ENCODE measurements around the gene TTC23L.

DNA sequence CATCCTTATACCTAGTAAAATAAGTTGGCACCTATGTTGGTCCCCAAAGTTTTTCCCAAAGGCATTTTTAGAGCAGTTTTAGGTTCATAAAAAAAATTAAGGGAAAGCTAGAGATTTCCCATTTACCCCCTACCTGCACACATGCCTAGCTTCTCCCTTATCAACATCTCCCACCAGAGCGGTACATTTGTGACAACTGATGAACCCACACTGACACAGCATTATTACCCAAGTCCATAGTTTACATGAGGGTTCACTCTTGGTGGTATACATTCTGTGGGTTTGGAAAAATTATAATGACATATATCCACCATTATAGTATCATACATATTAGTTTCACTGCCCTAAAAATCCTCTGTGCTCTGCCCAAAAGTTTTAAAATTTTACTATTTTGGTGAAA lies 64.3 kb downstream of the TTC23L start:
- TF ChIP-seq, protein P1, sequence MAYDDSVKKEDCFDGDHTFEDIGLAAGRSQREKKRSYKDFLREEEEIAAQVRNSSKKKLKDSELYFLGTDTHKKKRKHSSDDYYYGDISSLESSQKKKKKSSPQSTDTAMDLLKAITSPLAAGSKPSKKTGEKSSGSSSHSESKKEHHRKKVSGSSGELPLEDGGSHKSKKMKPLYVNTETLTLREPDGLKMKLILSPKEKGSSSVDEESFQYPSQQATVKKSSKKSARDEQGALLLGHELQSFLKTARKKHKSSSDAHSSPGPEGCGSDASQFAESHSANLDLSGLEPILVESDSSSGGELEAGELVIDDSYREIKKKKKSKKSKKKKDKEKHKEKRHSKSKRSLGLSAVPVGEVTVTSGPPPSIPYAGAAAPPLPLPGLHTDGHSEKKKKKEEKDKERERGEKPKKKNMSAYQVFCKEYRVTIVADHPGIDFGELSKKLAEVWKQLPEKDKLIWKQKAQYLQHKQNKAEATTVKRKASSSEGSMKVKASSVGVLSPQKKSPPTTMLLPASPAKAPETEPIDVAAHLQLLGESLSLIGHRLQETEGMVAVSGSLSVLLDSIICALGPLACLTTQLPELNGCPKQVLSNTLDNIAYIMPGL (CRISPR knock-in tag; IDR thresholded peaks at IDR 0.05; ENCODE audit: borderline replicate concordance) = no peak
- TF ChIP-seq, protein P2, sequence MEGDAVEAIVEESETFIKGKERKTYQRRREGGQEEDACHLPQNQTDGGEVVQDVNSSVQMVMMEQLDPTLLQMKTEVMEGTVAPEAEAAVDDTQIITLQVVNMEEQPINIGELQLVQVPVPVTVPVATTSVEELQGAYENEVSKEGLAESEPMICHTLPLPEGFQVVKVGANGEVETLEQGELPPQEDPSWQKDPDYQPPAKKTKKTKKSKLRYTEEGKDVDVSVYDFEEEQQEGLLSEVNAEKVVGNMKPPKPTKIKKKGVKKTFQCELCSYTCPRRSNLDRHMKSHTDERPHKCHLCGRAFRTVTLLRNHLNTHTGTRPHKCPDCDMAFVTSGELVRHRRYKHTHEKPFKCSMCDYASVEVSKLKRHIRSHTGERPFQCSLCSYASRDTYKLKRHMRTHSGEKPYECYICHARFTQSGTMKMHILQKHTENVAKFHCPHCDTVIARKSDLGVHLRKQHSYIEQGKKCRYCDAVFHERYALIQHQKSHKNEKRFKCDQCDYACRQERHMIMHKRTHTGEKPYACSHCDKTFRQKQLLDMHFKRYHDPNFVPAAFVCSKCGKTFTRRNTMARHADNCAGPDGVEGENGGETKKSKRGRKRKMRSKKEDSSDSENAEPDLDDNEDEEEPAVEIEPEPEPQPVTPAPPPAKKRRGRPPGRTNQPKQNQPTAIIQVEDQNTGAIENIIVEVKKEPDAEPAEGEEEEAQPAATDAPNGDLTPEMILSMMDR (IDR thresholded peaks at IDR 0.05) = no peak
- TF ChIP-seq, protein P3, sequence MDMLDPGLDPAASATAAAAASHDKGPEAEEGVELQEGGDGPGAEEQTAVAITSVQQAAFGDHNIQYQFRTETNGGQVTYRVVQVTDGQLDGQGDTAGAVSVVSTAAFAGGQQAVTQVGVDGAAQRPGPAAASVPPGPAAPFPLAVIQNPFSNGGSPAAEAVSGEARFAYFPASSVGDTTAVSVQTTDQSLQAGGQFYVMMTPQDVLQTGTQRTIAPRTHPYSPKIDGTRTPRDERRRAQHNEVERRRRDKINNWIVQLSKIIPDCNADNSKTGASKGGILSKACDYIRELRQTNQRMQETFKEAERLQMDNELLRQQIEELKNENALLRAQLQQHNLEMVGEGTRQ (IDR thresholded peaks at IDR 0.05) = no peak
- TF ChIP-seq, protein P4, sequence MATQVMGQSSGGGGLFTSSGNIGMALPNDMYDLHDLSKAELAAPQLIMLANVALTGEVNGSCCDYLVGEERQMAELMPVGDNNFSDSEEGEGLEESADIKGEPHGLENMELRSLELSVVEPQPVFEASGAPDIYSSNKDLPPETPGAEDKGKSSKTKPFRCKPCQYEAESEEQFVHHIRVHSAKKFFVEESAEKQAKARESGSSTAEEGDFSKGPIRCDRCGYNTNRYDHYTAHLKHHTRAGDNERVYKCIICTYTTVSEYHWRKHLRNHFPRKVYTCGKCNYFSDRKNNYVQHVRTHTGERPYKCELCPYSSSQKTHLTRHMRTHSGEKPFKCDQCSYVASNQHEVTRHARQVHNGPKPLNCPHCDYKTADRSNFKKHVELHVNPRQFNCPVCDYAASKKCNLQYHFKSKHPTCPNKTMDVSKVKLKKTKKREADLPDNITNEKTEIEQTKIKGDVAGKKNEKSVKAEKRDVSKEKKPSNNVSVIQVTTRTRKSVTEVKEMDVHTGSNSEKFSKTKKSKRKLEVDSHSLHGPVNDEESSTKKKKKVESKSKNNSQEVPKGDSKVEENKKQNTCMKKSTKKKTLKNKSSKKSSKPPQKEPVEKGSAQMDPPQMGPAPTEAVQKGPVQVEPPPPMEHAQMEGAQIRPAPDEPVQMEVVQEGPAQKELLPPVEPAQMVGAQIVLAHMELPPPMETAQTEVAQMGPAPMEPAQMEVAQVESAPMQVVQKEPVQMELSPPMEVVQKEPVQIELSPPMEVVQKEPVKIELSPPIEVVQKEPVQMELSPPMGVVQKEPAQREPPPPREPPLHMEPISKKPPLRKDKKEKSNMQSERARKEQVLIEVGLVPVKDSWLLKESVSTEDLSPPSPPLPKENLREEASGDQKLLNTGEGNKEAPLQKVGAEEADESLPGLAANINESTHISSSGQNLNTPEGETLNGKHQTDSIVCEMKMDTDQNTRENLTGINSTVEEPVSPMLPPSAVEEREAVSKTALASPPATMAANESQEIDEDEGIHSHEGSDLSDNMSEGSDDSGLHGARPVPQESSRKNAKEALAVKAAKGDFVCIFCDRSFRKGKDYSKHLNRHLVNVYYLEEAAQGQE (IDR thresholded peaks at IDR 0.05) = no peak
- no peak for TF ChIP-seq SREBF2 (IDR thresholded peaks at IDR 0.05)
- no peak for TF ChIP-seq CHD2 (IDR thresholded peaks at IDR 0.05; ENCODE audit: low read length, partially characterized antibody)
- no peak for TF ChIP-seq SMC3 (IDR thresholded peaks at IDR 0.05)
